ENCODE data around the gene ERCC5. TPM values are rescaled to one million over a fixed set of nuclear protein-coding genes. Genes with fewer than 3 reads are reported as not detected.

Gene ERCC5
- total RNA-seq, 1 donor from 2014 or later, result 38.1 TPM

- Histone ChIP-seq H3K27ac (ENCODE audit: low read depth, low read length) (no peak overlapping the region), H3K36me3 (ENCODE audit: control insufficient read depth in 3 of 3, insufficient read depth in 3 of 3, low read length in 3 of 3) (peaks cover 6 to 26% (median 14%) of the 10 kb centered on the region in 3 donors), H3K9me3 (ENCODE audit: control insufficient read depth in 3 of 3, low read length in 3 of 3) (no peaks in the 10 kb centered on the region), H3K27me3 (ENCODE audit: control insufficient read depth in 3 of 3, insufficient read depth in 3 of 3, low read length in 3 of 3) (no peaks in the 10 kb centered on the region), H3K4me1 (ENCODE audit: control insufficient read depth in 3 of 3, insufficient read depth in 3 of 3, low read length in 3 of 3) (peaks cover 0 to 13% (median 3%) of the 10 kb centered on the region in 3 donors), H3K4me3 (ENCODE audit: low read length in 3 of 3) (no peak overlapping the region), H3K9ac (ENCODE audit: low read depth in 1 of 3, low read length in 3 of 3) (no peak overlapping the region)
Measured at GRCh38 chr13:102814793-102815192, 31.0 kb upstream of the ERCC5 start.

DNA sequence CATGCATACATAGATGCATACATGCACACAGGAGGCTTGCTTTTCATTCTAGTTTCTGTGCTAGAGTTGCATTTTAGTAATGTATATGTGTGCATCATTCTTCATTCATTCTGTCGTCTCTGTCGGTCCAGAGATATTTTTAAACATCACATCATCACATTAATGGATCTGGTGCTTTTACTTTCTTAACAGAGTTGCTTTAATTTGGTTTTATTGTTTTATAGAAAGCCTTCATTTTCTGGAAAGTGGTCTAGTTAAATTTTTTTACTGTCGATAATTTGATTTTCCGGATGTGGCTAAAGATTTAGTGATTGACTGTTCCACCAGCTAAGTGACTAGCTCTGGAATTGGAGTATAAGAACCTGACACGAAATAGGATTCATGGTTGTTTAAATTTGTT lies 30.0 kb upstream of the ERCC5 start:
- peaks cover 6 to 20% (median 8%) of the 10 kb centered on the region in 3 donors for H3K36me3 ChIP-seq (ENCODE audit: control insufficient read depth in 3 of 3, insufficient read depth in 3 of 3, low read length in 3 of 3)

GRCh38 chr13:102816708-102817107 lies 29.1 kb upstream of the ERCC5 start:
- Histone ChIP-seq H3K36me3 (ENCODE audit: control insufficient read depth in 3 of 3, insufficient read depth in 3 of 3, low read length in 3 of 3) (peaks cover 6 to 19% (median 8%) of the 10 kb centered on the region in 3 donors), H3K4me1 (ENCODE audit: control insufficient read depth in 3 of 3, insufficient read depth in 3 of 3, low read length in 3 of 3) (peaks cover 0 to 13% (median 3%) of the 10 kb centered on the region in 3 donors), H3K9ac (ENCODE audit: low read depth in 1 of 3, low read length in 3 of 3) (no peak overlapping the region), H3K27ac (ENCODE audit: low read depth, low read length) (no peak overlapping the region), H3K4me3 (ENCODE audit: low read length in 3 of 3) (no peak overlapping the region), H3K27me3 (ENCODE audit: control insufficient read depth in 3 of 3, insufficient read depth in 3 of 3, low read length in 3 of 3) (no peaks in the 10 kb centered on the region), H3K9me3 (ENCODE audit: control insufficient read depth in 3 of 3, low read length in 3 of 3) (no peaks in the 10 kb centered on the region)

More for the DNA sequence above, 30.0 kb upstream of the ERCC5 start:
- no peak overlapping the region for H3K27ac ChIP-seq (ENCODE audit: low read depth, low read length)
- H3K27me3 ChIP-seq (ENCODE audit: control insufficient read depth in 3 of 3, insufficient read depth in 3 of 3, low read length in 3 of 3), result no peaks in the 10 kb centered on the region
- H3K9ac ChIP-seq (ENCODE audit: low read depth in 1 of 3, low read length in 3 of 3), result no peak overlapping the region
- H3K9me3 ChIP-seq (ENCODE audit: control insufficient read depth in 3 of 3, low read length in 3 of 3), result no peaks in the 10 kb centered on the region
- H3K4me3 ChIP-seq (ENCODE audit: low read length in 3 of 3), result no peak overlapping the region
- H3K4me1 ChIP-seq (ENCODE audit: control insufficient read depth in 3 of 3, insufficient read depth in 3 of 3, low read length in 3 of 3), result peaks cover 0 to 13% (median 3%) of the 10 kb centered on the region in 3 donors

GRCh38 chr13:102817241-102817640 lies 28.6 kb upstream of the ERCC5 start:
- no peak overlapping the region for H3K9ac ChIP-seq (ENCODE audit: low read depth in 1 of 3, low read length in 3 of 3)
- H3K36me3 ChIP-seq (ENCODE audit: control insufficient read depth in 3 of 3, insufficient read depth in 3 of 3, low read length in 3 of 3), result peaks cover 8 to 25% (median 14%) of the 10 kb centered on the region in 3 donors
- H3K27me3 ChIP-seq (ENCODE audit: control insufficient read depth in 3 of 3, insufficient read depth in 3 of 3, low read length in 3 of 3), result no peaks in the 10 kb centered on the region
- no peaks in the 10 kb centered on the region for H3K9me3 ChIP-seq (ENCODE audit: control insufficient read depth in 3 of 3, low read length in 3 of 3)
- no peak overlapping the region for H3K4me3 ChIP-seq (ENCODE audit: low read length in 3 of 3)
- H3K4me1 ChIP-seq (ENCODE audit: control insufficient read depth in 3 of 3, insufficient read depth in 3 of 3, low read length in 3 of 3), result peaks cover 0 to 13% (median 3%) of the 10 kb centered on the region in 3 donors
- H3K27ac ChIP-seq (ENCODE audit: low read depth, low read length), result no peak overlapping the region

DNA sequence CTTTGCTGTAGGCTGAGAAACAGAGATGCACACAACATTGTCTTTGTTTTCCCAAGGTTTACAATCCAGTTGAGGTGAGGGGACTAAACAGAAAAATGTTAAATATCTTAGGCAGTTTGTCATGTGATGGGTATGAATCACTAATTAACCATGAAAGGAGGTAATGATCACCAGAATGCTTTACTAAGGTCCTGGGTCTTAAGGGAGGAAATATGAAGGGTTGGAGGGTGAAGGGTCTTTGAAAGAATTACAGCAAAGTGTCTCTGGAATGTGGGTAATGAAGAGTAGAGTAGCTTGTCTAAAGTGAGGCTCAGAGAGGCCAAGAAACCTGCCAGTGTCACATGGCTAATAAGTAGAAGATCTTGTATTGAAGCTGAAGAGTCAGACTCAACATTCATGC lies 27.9 kb upstream of the ERCC5 start:
- H3K36me3 ChIP-seq (ENCODE audit: control insufficient read depth in 3 of 3, insufficient read depth in 3 of 3, low read length in 3 of 3), result peaks cover 13 to 27% (median 18%) of the 10 kb centered on the region in 3 donors

GRCh38 chr13:102825400-102825799 lies 20.4 kb upstream of the ERCC5 start:
- Histone ChIP-seq H3K36me3 (ENCODE audit: control insufficient read depth in 3 of 3, insufficient read depth in 3 of 3, low read length in 3 of 3) (peaks cover 18 to 35% (median 35%) of the 10 kb centered on the region in 3 donors), H3K4me3 (ENCODE audit: low read length in 3 of 3) (no peak overlapping the region), H3K9me3 (ENCODE audit: control insufficient read depth in 3 of 3, low read length in 3 of 3) (no peaks in the 10 kb centered on the region), H3K9ac (ENCODE audit: low read depth in 1 of 3, low read length in 3 of 3) (no peak overlapping the region), H3K4me1 (ENCODE audit: control insufficient read depth in 3 of 3, insufficient read depth in 3 of 3, low read length in 3 of 3) (no peaks in the 10 kb centered on the region), H3K27me3 (ENCODE audit: control insufficient read depth in 3 of 3, insufficient read depth in 3 of 3, low read length in 3 of 3) (no peaks in the 10 kb centered on the region), H3K27ac (ENCODE audit: low read depth, low read length) (no peak overlapping the region)

More for the DNA sequence above, 27.9 kb upstream of the ERCC5 start:
- H3K4me3 ChIP-seq (ENCODE audit: low read length in 3 of 3), result no peak overlapping the region
- peaks cover 0 to 10% (median 3%) of the 10 kb centered on the region in 3 donors for H3K4me1 ChIP-seq (ENCODE audit: control insufficient read depth in 3 of 3, insufficient read depth in 3 of 3, low read length in 3 of 3)
- no peak overlapping the region for H3K27ac ChIP-seq (ENCODE audit: low read depth, low read length)
- H3K9ac ChIP-seq (ENCODE audit: low read depth in 1 of 3, low read length in 3 of 3), result no peak overlapping the region
- no peaks in the 10 kb centered on the region for H3K27me3 ChIP-seq (ENCODE audit: control insufficient read depth in 3 of 3, insufficient read depth in 3 of 3, low read length in 3 of 3)
- no peaks in the 10 kb centered on the region for H3K9me3 ChIP-seq (ENCODE audit: control insufficient read depth in 3 of 3, low read length in 3 of 3)

DNA sequence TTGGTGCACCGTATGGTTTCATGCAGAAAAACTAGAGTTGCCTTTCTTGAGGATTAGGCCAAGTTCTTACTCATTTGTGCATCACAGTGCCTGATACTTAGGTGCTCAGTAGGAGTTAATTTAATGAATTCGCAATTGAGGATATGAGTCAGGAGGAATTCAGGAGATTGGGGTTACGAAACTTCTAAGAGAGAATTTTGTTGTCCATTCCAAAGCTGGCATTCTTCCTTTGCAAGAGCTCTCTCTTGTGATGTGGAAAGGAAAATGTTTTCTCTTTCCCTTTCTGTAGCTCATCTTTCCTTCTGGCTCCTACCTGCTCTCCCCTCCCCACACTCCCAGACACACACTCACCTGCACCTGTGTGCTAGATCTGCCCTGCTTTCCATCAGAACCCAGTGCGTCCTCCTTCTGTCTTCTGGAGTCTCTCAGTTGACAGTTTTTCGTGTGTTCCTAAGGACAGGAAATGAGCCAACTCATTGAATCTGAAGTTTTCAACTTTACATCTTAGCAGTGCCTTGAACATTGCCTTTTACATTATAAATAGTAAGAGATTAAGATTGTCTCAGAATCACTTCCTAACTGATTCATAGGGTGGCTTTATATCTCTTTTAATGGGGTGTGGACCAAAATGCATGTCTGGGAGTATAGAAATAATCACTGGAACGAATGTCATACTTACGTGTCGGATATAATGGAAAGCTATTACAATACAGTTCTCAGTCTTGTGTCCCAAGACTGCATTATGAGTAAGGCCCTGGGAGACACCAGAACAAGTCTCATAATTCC lies 19.7 kb upstream of the ERCC5 start:
- Histone ChIP-seq H3K36me3 (ENCODE audit: control insufficient read depth in 3 of 3, insufficient read depth in 3 of 3, low read length in 3 of 3) (peaks cover 20 to 35% (median 35%) of the 10 kb centered on the region in 3 donors), H3K27ac (ENCODE audit: low read depth, low read length) (no peak overlapping the region), H3K27me3 (ENCODE audit: control insufficient read depth in 3 of 3, insufficient read depth in 3 of 3, low read length in 3 of 3) (no peaks in the 10 kb centered on the region), H3K9me3 (ENCODE audit: control insufficient read depth in 3 of 3, low read length in 3 of 3) (no peaks in the 10 kb centered on the region), H3K9ac (ENCODE audit: low read depth in 1 of 3, low read length in 3 of 3) (no peak overlapping the region), H3K4me1 (ENCODE audit: control insufficient read depth in 3 of 3, insufficient read depth in 3 of 3, low read length in 3 of 3) (no peaks in the 10 kb centered on the region), H3K4me3 (ENCODE audit: low read length in 3 of 3) (no peak overlapping the region)

DNA sequence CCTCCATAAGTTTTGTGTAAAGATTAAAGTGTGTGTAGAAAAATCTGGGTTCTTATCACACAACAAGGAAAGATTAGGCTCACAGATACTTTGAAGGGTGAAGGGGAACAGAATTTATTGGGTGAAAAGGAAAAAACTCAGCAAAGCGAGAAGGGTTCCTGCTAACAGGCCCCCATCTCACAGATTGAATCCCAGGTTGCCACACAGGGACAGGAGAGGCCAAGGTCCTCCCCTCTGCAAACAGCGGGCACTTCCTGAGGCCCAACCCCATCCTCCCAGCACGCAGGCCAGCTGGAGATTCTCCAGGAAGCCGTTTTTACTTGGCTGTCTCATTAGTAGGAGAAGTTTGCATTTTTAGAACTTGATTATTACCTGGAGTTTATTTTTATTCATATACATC lies 15.2 kb upstream of the ERCC5 start:
- Histone ChIP-seq H3K9me3 (ENCODE audit: control insufficient read depth in 3 of 3, low read length in 3 of 3) (no peaks in the 10 kb centered on the region), H3K9ac (ENCODE audit: low read depth in 1 of 3, low read length in 3 of 3) (no peak overlapping the region), H3K4me1 (ENCODE audit: control insufficient read depth in 3 of 3, insufficient read depth in 3 of 3, low read length in 3 of 3) (no peaks in the 10 kb centered on the region), H3K4me3 (ENCODE audit: low read length in 3 of 3) (no peak overlapping the region), H3K27ac (ENCODE audit: low read depth, low read length) (no peak overlapping the region), H3K36me3 (ENCODE audit: control insufficient read depth in 3 of 3, insufficient read depth in 3 of 3, low read length in 3 of 3) (peaks cover 19 to 38% (median 32%) of the 10 kb centered on the region in 3 donors), H3K27me3 (ENCODE audit: control insufficient read depth in 3 of 3, insufficient read depth in 3 of 3, low read length in 3 of 3) (no peaks in the 10 kb centered on the region)

- Histone ChIP-seq H3K27ac (ENCODE audit: low read depth, low read length) (no peak overlapping the region), H3K27me3 (ENCODE audit: control insufficient read depth in 3 of 3, insufficient read depth in 3 of 3, low read length in 3 of 3) (no peaks in the 10 kb centered on the region), H3K9me3 (ENCODE audit: control insufficient read depth in 3 of 3, low read length in 3 of 3) (no peaks in the 10 kb centered on the region), H3K4me1 (ENCODE audit: control insufficient read depth in 3 of 3, insufficient read depth in 3 of 3, low read length in 3 of 3) (no peaks in the 10 kb centered on the region), H3K9ac (ENCODE audit: low read depth in 1 of 3, low read length in 3 of 3) (no peak overlapping the region), H3K4me3 (ENCODE audit: low read length in 3 of 3) (no peak overlapping the region), H3K36me3 (ENCODE audit: control insufficient read depth in 3 of 3, insufficient read depth in 3 of 3, low read length in 3 of 3) (peaks cover 18 to 52% (median 34%) of the 10 kb centered on the region in 3 donors)
Measured at GRCh38 chr13:102836471-102836870, 9.4 kb upstream of the ERCC5 start.

DNA sequence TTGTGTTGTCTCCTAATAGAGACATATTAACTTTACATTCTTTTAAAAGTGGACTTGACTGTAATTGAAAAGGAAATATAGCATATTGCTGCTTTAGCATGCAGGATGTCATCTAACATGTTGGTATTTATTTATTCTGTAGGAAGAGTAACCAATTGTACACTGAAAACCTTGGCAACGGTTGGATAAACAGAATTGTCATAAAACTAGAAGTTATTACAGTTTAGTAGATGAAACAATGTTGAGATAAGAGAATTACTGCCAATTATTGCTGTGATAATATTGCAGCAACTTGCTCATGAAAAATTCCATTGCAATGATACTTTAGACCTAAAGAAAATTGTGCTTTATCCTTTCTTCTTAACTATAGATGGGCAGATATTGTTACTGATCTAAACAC lies 7.6 kb upstream of the ERCC5 start:
- Histone ChIP-seq H3K36me3 (ENCODE audit: control insufficient read depth in 3 of 3, insufficient read depth in 3 of 3, low read length in 3 of 3) (peaks cover 16 to 51% (median 31%) of the 10 kb centered on the region in 3 donors), H3K27ac (ENCODE audit: low read depth, low read length) (no peak overlapping the region), H3K4me3 (ENCODE audit: low read length in 3 of 3) (no peak overlapping the region), H3K9me3 (ENCODE audit: control insufficient read depth in 3 of 3, low read length in 3 of 3) (no peaks in the 10 kb centered on the region), H3K9ac (ENCODE audit: low read depth in 1 of 3, low read length in 3 of 3) (no peak overlapping the region), H3K27me3 (ENCODE audit: control insufficient read depth in 3 of 3, insufficient read depth in 3 of 3, low read length in 3 of 3) (no peaks in the 10 kb centered on the region), H3K4me1 (ENCODE audit: control insufficient read depth in 3 of 3, insufficient read depth in 3 of 3, low read length in 3 of 3) (no peaks in the 10 kb centered on the region)

All from skeletal muscle tissue (tissue), 4 donors.